HepG2 (cell line): ENCODE results near the gene STUB1. TPM values are rescaled to one million over a fixed set of nuclear protein-coding genes. Genes with fewer than 3 reads are reported as not detected.

Experiments
- BCL3 ChIP-seq: sonication (generic); formaldehyde crosslinking; IDR thresholded peaks from 2 replicates; pipeline ENCODE4 v1.5.1; 2020; ENCODE audit warnings: mild to moderate bottlenecking, missing genetic modification reagents, moderate library complexity
- CEBPG ChIP-seq: IDR thresholded peaks from 2 replicates; pipeline ENCODE4 v1.6.1; 2016
- CREB1 ChIP-seq, 2 experiments: fragments of 450-650 bp in 1 of 2; IDR thresholded peaks; 2 replicates each; pipeline ENCODE4 v1.6.1; 2016 to 2017; ENCODE audit warnings: control low read depth in 1 of 2, mild to moderate bottlenecking in 1 of 2, missing compliant biosample characterization in 1 of 2, missing genetic modification characterization in 1 of 2
- GATA4 ChIP-seq: sonication (generic); IDR thresholded peaks from 2 replicates; pipeline ENCODE4 v1.6.1; 2016; ENCODE audit warnings: antibody characterized with exemption, low read depth, borderline replicate concordance
- MXI1 ChIP-seq: IDR thresholded peaks from 3 replicates; pipeline ENCODE4 v1.6.1; 2012; ENCODE audit warnings: low read depth, low read length, inconsistent platforms, borderline replicate concordance
- NRL ChIP-seq: sonication (generic); formaldehyde crosslinking; IDR thresholded peaks from 2 replicates; pipeline ENCODE4 v1.5.0; 2020; ENCODE audit warnings: missing genetic modification reagents, mild to moderate bottlenecking, moderate library complexity, borderline replicate concordance
- ZBTB40 ChIP-seq, 2 experiments: fragments of 450-650 bp in 1 of 2; sonication (generic) in 1 of 2; formaldehyde crosslinking in 1 of 2; IDR thresholded peaks; 2 replicates each; pipeline versions ENCODE4 v1.6.1 to v1.8.0; 2016 to 2022; ENCODE audit warnings: antibody characterized with exemption in 1 of 2, mild to moderate bottlenecking in 1 of 2, missing genetic modification reagents in 1 of 2
- ZFP1 ChIP-seq: IDR thresholded peaks from 2 replicates; pipeline ENCODE4 v1.6.1; 2016
- ZNF382 ChIP-seq: sonication (generic); formaldehyde crosslinking; IDR thresholded peaks from 2 replicates; pipeline ENCODE4 v1.5.0; 2020; ENCODE audit warnings: missing genetic modification reagents, mild to moderate bottlenecking, borderline replicate concordance
- ZNF512B ChIP-seq: sonication (generic); formaldehyde crosslinking; IDR thresholded peaks from 2 replicates; pipeline ENCODE4 v1.5.1; 2020; ENCODE audit warnings: missing genetic modification reagents, mild to moderate bottlenecking, borderline replicate concordance
- ZNF639 ChIP-seq: conservative IDR thresholded peaks from 2 replicates; pipeline ENCODE4 v1.6.1; 2018; ENCODE audit warnings: missing genetic modification reagents
- ZNF773 ChIP-seq: sonication (generic); formaldehyde crosslinking; IDR thresholded peaks from 2 replicates; pipeline ENCODE4 v1.4.0; 2020; ENCODE audit warnings: missing genetic modification reagents, borderline replicate concordance
- polyA plus RNA-seq, 8 experiments: library from polyadenylated mRNA; depleted of rRNA in 3 of 8; stranded (reverse) in 7 of 8; unstranded in 1 of 8; fragments of >200 nt; fragmentation: Illumina TruSeq in 4 of 8; extraction: Trizol in 4 of 8; gene quantifications; 2 replicates each; pipeline versions ENCODE4 v1.2.1 to v1.2.3, GENCODE V29; 2011 to 2016; ENCODE audit warnings: low read depth in 4 of 8, missing spikeins in 1 of 8, mixed read lengths in 1 of 8; ENCODE audit not compliant: insufficient read depth in 1 of 8
- total RNA-seq, 5 experiments: library from RNA; depleted of rRNA; stranded (reverse); fragments of >200 nt; fragmentation: Illumina TruSeq; extraction: Trizol; gene quantifications; 2 replicates each; pipeline ENCODE4 v1.2.3, GENCODE V29; 2016; ENCODE audit warnings: low read depth in 1 of 5

STUB1 gene
- total and polyA plus RNA-seq, 2 of the 13 experiments (the other 11 are each of a cell fraction or from before 2014, with no cell fraction given), result 52.9 to 78.2 TPM

- TF ChIP-seq ZNF382 (CRISPR knock-in tag) (no peak), NRL (no peak), BCL3 (CRISPR knock-in tag) (no peak; the same call in 1 of the 2 replicates), ZNF512B (CRISPR knock-in tag) (no peak), ZNF639 (peak; percentile 91), ZNF773 (CRISPR knock-in tag) (peak; percentile 56; the same call in 1 of the 2 replicates), CEBPG (peak; percentile 60), CREB1 (IDR thresholded peaks at IDR 0.05) (peak; percentile 10; the same call in 1 of the 2 replicates), CREB1 (CRISPR knock-in tag; IDR thresholded peaks at IDR 0.05) (no peak), ZFP1 (CRISPR knock-in tag) (0 out of 2 replicates have a peak, but pooled peaks have one; percentile 27), ZBTB40 (IDR thresholded peaks at IDR 0.05) (peak; percentile 71), ZBTB40 (CRISPR knock-in tag; IDR thresholded peaks at IDR 0.05) (no peak), GATA4 (no peak), MXI1 (peak; percentile 87; the same call in 1 of the 3 replicates)
Observed at GRCh38 chr16:667780-668518, 12.3 kb upstream of the STUB1 start, which contains the start of gene RHOT2 (continued).
